ENCODE data around the gene RPLP2. TPM values are rescaled to one million over a fixed set of nuclear protein-coding genes. Genes with fewer than 3 reads are reported as not detected.

Gene RPLP2
- total RNA-seq, 1 experiment from 2014 or later, result 3,468 TPM

DNA sequence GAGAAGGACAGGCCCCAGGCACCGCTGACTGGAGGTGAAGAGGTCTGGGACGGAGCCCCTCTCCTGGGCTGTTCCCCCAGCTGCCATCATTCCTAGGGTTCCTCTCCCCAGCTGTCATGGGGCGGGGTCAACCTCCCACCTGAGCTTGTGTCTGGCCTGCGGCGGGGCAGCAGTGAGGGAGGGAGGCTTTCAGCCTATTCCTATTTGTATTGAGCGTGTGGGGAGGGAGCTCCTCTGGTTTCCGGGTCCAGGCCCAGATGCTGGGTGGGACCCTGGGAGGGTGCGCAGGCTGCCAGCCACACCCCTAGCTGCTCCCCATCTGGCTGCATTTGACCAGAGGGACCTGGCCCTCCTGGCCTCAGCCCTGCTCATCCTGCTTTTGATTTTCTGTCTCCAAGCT lies 46.6 kb downstream of the RPLP2 start:
- peaks cover 44% of the 10 kb centered on the region for H3K4me1 ChIP-seq (ENCODE audit: control insufficient read depth, insufficient read depth, low read length)
- ATAC-seq (no peak; the same call in 1 of the 2 replicates), DNase-seq (ENCODE audit: low read depth, low spot score) (no peak)
- CTCF ChIA-PET, result interaction anchor here (0.8 kb wide), 1 partner anchor 9 kb away, joined by 3 read pairs; no protein-coding TSS in a partner anchor
- H3K4me3 ChIP-seq (ENCODE audit: low read depth in 2 of 2, low read length in 2 of 2), result no peak overlapping the region
- no TSS peak for BruUV-seq (replicated peaks)
- no peaks in the 10 kb centered on the region for H3K27me3 ChIP-seq (ENCODE audit: control insufficient read depth, insufficient read depth, low read length)
- no peaks in the 10 kb centered on the region for H3K36me3 ChIP-seq (ENCODE audit: control insufficient read depth, insufficient read depth, low read length)
- in situ Hi-C loops (cut with HindIII; ENCODE audit: low pct_unique_long_range_greater_than_20kb, low sequenced_read_pairs) (no loop called here), intact Hi-C loops (cut with micrococcal nuclease; ENCODE audit: unreplicated experiment) (no loop called here)
- no peak overlapping the region for H3K27ac ChIP-seq (ENCODE audit: low read length)
- POLR2A ChIA-PET, result no interaction called here
- TF ChIP-seq, protein P1, sequence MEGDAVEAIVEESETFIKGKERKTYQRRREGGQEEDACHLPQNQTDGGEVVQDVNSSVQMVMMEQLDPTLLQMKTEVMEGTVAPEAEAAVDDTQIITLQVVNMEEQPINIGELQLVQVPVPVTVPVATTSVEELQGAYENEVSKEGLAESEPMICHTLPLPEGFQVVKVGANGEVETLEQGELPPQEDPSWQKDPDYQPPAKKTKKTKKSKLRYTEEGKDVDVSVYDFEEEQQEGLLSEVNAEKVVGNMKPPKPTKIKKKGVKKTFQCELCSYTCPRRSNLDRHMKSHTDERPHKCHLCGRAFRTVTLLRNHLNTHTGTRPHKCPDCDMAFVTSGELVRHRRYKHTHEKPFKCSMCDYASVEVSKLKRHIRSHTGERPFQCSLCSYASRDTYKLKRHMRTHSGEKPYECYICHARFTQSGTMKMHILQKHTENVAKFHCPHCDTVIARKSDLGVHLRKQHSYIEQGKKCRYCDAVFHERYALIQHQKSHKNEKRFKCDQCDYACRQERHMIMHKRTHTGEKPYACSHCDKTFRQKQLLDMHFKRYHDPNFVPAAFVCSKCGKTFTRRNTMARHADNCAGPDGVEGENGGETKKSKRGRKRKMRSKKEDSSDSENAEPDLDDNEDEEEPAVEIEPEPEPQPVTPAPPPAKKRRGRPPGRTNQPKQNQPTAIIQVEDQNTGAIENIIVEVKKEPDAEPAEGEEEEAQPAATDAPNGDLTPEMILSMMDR (IDR thresholded peaks at IDR 0.05), result no peak
- TF ChIP-seq SIN3A (IDR thresholded peaks at IDR 0.05; ENCODE audit: borderline replicate concordance, insufficient read depth, low read depth, low read length), result no peak
- no peaks in the 10 kb centered on the region for H3K9me3 ChIP-seq (ENCODE audit: control insufficient read depth, insufficient read depth, low read depth, low read length)

DNA sequence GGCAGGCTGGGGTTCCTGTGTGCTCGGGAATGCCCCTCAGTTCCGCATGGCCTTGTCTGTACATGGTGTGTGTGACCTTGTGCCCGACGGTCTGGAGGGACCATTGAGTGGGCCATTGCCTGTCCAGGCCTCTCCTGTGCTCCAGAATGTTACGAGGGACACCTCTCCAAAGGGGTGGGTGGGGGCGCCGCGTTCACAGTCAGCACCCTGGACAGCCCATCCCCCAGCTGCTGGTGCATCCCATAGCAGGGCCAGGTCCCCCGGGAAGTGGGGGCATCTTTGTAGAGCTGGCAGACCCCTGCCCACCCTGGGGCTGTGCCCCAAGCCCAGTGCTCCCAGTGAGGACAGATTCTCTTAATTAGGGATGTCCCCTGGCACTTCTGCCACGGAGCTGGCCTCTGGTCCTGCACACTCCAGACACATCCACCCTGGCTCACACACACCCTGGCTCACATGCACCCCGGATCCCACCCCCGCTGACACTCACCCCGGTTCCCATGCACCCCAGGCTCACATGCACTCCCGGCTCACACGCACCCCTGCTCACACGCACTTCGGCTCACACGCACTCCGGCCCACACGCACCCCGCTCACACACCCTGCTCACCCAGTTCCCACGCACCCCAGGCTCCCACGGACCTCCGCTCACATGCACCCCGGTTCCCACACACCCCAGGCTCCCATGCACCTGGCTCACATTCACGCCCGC lies 48.4 kb downstream of the RPLP2 start:
- H3K27me3 ChIP-seq (ENCODE audit: control insufficient read depth, insufficient read depth, low read length), result no peaks in the 10 kb centered on the region
- intact Hi-C loops (cut with micrococcal nuclease; ENCODE audit: unreplicated experiment) (no loop called here), in situ Hi-C loops (cut with HindIII; ENCODE audit: low pct_unique_long_range_greater_than_20kb, low sequenced_read_pairs) (no loop called here)
- no TSS peak for BruUV-seq (replicated peaks)
- DNase-seq (ENCODE audit: low read depth, low spot score) (no peak), ATAC-seq (no peak)
- no peak overlapping the region for H3K27ac ChIP-seq (ENCODE audit: low read length)
- H3K9me3 ChIP-seq (ENCODE audit: control insufficient read depth, insufficient read depth, low read depth, low read length), result no peaks in the 10 kb centered on the region
- ChIA-PET CTCF (no interaction called here), POLR2A (no interaction called here)
- no peaks in the 10 kb centered on the region for H3K36me3 ChIP-seq (ENCODE audit: control insufficient read depth, insufficient read depth, low read length)
- no peak overlapping the region for H3K4me3 ChIP-seq (ENCODE audit: low read depth in 2 of 2, low read length in 2 of 2)
- TF ChIP-seq POLR2AphosphoS5 (IDR thresholded peaks at IDR 0.05; ENCODE audit: low read depth, low read length) (no peak), SIN3A (IDR thresholded peaks at IDR 0.05; ENCODE audit: borderline replicate concordance, insufficient read depth, low read depth, low read length) (no peak), TCF7L2 (IDR thresholded peaks at IDR 0.05; ENCODE audit: low read depth, low read length) (no peak)
- TF ChIP-seq, protein P2, sequence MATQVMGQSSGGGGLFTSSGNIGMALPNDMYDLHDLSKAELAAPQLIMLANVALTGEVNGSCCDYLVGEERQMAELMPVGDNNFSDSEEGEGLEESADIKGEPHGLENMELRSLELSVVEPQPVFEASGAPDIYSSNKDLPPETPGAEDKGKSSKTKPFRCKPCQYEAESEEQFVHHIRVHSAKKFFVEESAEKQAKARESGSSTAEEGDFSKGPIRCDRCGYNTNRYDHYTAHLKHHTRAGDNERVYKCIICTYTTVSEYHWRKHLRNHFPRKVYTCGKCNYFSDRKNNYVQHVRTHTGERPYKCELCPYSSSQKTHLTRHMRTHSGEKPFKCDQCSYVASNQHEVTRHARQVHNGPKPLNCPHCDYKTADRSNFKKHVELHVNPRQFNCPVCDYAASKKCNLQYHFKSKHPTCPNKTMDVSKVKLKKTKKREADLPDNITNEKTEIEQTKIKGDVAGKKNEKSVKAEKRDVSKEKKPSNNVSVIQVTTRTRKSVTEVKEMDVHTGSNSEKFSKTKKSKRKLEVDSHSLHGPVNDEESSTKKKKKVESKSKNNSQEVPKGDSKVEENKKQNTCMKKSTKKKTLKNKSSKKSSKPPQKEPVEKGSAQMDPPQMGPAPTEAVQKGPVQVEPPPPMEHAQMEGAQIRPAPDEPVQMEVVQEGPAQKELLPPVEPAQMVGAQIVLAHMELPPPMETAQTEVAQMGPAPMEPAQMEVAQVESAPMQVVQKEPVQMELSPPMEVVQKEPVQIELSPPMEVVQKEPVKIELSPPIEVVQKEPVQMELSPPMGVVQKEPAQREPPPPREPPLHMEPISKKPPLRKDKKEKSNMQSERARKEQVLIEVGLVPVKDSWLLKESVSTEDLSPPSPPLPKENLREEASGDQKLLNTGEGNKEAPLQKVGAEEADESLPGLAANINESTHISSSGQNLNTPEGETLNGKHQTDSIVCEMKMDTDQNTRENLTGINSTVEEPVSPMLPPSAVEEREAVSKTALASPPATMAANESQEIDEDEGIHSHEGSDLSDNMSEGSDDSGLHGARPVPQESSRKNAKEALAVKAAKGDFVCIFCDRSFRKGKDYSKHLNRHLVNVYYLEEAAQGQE (IDR thresholded peaks at IDR 0.05; ENCODE audit: insufficient read depth in 1 of 2, low read depth in 2 of 2, low read length in 1 of 2), result peak in 1 of 2 experiments; percentile 73; a peak in 1 of 4 replicates
- TF ChIP-seq, protein P1 (IDR thresholded peaks at IDR 0.05), result no peak
- H3K4me1 ChIP-seq (ENCODE audit: control insufficient read depth, insufficient read depth, low read length), result peaks cover 49% of the 10 kb centered on the region
